Adrenal gland (tissue), 5 donors: ENCODE results near the gene NLRP9.

Experiments
- POLR2A ChIP-seq, 2 donors: fragments of 450-650 bp; IDR thresholded peaks; one replicate each; pipeline ENCODE4 v1.6.1; 2017; ENCODE audit warnings: antibody characterized with exemption in 2 of 2, mild to moderate bottlenecking in 2 of 2, moderate library complexity in 1 of 2
- TF ChIP-seq, protein P1 (sequence below), 6 experiments: fragments of 450-650 bp in 4 of 6; fragments of 200-600 bp in 2 of 6; sonication (generic) in 1 of 6; IDR thresholded peaks; 1 replicate in 5 of 6; 2 replicates in 1 of 6; pipeline versions ENCODE4 v1.5.1 to v1.8.0; 2016 to 2021; ENCODE audit warnings: antibody characterized with exemption in 6 of 6, mild to moderate bottlenecking in 2 of 6, moderate library complexity in 1 of 6
- donor health status: DM: no; HTN: no; CAD: no.

GRCh38 chr19:55750715-55751114 lies 12.5 kb upstream of the NLRP9 start:
- TF ChIP-seq, protein P1, sequence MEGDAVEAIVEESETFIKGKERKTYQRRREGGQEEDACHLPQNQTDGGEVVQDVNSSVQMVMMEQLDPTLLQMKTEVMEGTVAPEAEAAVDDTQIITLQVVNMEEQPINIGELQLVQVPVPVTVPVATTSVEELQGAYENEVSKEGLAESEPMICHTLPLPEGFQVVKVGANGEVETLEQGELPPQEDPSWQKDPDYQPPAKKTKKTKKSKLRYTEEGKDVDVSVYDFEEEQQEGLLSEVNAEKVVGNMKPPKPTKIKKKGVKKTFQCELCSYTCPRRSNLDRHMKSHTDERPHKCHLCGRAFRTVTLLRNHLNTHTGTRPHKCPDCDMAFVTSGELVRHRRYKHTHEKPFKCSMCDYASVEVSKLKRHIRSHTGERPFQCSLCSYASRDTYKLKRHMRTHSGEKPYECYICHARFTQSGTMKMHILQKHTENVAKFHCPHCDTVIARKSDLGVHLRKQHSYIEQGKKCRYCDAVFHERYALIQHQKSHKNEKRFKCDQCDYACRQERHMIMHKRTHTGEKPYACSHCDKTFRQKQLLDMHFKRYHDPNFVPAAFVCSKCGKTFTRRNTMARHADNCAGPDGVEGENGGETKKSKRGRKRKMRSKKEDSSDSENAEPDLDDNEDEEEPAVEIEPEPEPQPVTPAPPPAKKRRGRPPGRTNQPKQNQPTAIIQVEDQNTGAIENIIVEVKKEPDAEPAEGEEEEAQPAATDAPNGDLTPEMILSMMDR (IDR thresholded peaks at IDR 0.05), result no peak
- no peak for TF ChIP-seq POLR2A (IDR thresholded peaks at IDR 0.05)
